NCI-H524 (cell line): ENCODE results near the gene HIF1AN.

Experiments used
- DNase-seq, 2 experiments: peaks; one replicate each; lab custom pipeline; 2025; lab: John Stamatoyannopoulos, UW

HIF1AN gene

GRCh38 chr10:100522107-100522801, 13.5 kb upstream of the HIF1AN start:
- no peak for DNase-seq

- DNase-seq: no peak
These were observed 12.8 kb upstream of the HIF1AN start for GRCh38 chr10:100522945-100523344.

- no peak for DNase-seq
These were observed 11.5 kb upstream of the HIF1AN start for GRCh38 chr10:100524206-100524605.

GRCh38 chr10:100524638-100525037, 11.1 kb upstream of the HIF1AN start:
- DNase-seq: no peak

GRCh38 chr10:100528123-100528886, 7.4 kb upstream of the HIF1AN start:
- DNase-seq: no peak

- peak in 1 of 2 experiments; percentile 49 for DNase-seq
These were observed 6.7 kb upstream of the HIF1AN start for GRCh38 chr10:100528921-100529474.

- DNase-seq: peak; percentile 49 to 71
These were observed 6.1 kb upstream of the HIF1AN start, which contains the start of gene NDUFB8 for GRCh38 chr10:100529475-100530298. Gene NDUFB8 (minus strand): TSS chr10:100529871. CDS start chr10:100529851, 20 bp downstream.

GRCh38 chr10:100531761-100532160, 4.0 kb upstream of the HIF1AN start:
- no peak for DNase-seq

GRCh38 chr10:100534726-100535125, 1.0 kb upstream of the HIF1AN start:
- DNase-seq: peak; percentile 76 to 86

GRCh38 chr10:100535338-100535714, 417 bp upstream of the HIF1AN start:
- DNase-seq: no peak

GRCh38 chr10:100537475-100537874, 1.7 kb downstream of the HIF1AN start:
- DNase-seq: no peak

GRCh38 chr10:100544950-100545349, 9.2 kb downstream of the HIF1AN start:
- no peak for DNase-seq

- no peak for DNase-seq
These were observed 15.5 kb downstream of the HIF1AN start for GRCh38 chr10:100551196-100551595.

- DNase-seq: no peak
These were observed 16.0 kb downstream of the HIF1AN start for GRCh38 chr10:100551738-100552137.

GRCh38 chr10:100553929-100554328, 18.2 kb downstream of the HIF1AN start:
- DNase-seq: no peak

- DNase-seq: no peak
These were observed 19.2 kb downstream of the HIF1AN start for GRCh38 chr10:100554902-100555301.

- DNase-seq: no peak
These were observed 24.5 kb downstream of the HIF1AN start for GRCh38 chr10:100560248-100560647.

- no peak for DNase-seq
These were observed 25.3 kb downstream of the HIF1AN start for GRCh38 chr10:100561005-100561404.

- peak; percentile 7 to 67 for DNase-seq
These were observed 26.4 kb downstream of the HIF1AN start for GRCh38 chr10:100562008-100562672.

- no peak for DNase-seq
These were observed 29.7 kb downstream of the HIF1AN start for GRCh38 chr10:100565206-100565985.

GRCh38 chr10:100566561-100566960, 30.8 kb downstream of the HIF1AN start:
- DNase-seq: no peak
